ENCODE data around the gene CDH15. TPM values are rescaled to one million over a fixed set of nuclear protein-coding genes. Genes with fewer than 3 reads are reported as not detected.

Gene CDH15
- total RNA-seq, 2 experiments from 2014 or later, result not detected

DNA sequence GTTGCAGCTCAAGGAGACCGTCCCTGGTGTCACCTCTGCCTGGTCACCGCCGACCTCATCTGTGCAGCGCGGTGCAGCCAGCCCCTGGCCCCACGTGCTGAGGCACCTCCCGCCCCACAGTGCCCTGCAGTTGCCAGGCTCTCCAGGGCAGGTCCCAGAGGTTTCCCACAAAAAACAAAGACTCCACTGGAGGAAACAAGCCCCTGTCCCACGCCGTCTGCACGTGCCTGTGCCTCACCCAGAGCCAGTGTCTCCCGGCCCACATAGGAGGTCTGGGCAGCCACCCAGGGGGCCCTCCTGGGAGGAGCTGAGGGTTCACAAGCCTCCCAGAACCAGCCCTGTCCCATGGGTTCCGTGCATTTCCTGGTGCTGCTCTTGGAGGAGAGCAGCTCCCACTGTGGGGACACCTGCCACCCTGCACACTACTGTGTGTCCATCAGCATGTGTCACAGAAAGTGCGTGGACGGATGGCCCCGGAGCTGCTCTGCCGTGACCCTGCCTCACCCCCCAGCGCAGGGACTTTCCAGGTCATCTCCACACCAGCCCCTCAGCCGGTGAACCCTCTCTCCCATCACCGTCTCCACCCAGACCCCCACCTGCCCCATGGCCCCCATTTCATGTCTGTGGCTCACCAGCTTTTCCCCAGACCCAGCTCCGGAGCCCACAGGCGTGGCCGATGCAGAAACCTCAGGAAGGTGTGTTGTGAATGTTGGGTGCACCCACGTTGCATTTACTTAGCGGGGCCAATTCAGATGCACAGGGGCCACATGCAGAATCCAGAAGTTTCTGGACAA lies 17.0 kb upstream of the CDH15 start:
- ATAC-seq (ENCODE audit: poor library complexity) (no peak), DNase-seq (no peak)
- Histone ChIP-seq H3K36me3 (ENCODE audit: insufficient read depth, low read length) (peaks cover 13% of the 10 kb centered on the region), H3K27me3 (ENCODE audit: control insufficient read depth in 1 of 2, insufficient read depth in 2 of 2, low read length in 2 of 2) (no peaks in the 10 kb centered on the region), H3K27ac (ENCODE audit: low read depth in 1 of 2, low read length in 2 of 2) (no peak overlapping the region), H3K9me3 (ENCODE audit: control insufficient read depth in 1 of 2, insufficient read depth in 1 of 2, low read length in 2 of 2) (peaks cover 0 to 13% of the 10 kb centered on the region in 2 experiments), H3K4me1 (ENCODE audit: insufficient read depth, low read length) (peaks cover 10% of the 10 kb centered on the region), H3K4me3 (ENCODE audit: low read length) (no peak overlapping the region)
- ChIA-PET CTCF (no interaction called here), POLR2A (no interaction called here)
- Mint-ChIP-seq H3K36me3 (ENCODE audit: low read depth) (peaks cover 23% of the 10 kb centered on the region), H3K4me1 (ENCODE audit: low read depth) (peaks cover 4% of the 10 kb centered on the region), H3K9me3 (no peaks in the 10 kb centered on the region), H3K27me3 (no peaks in the 10 kb centered on the region), H3K27ac (no peak overlapping the region), H3K4me3 (no peak overlapping the region)
- intact Hi-C loops (cut with DNase I, micrococcal nuclease), result loop anchor here in 1 of 2 experiments (5.0 kb wide), 1 partner anchor 77 kb away; no protein-coding TSS in a partner anchor
- TF ChIP-seq, protein P1, sequence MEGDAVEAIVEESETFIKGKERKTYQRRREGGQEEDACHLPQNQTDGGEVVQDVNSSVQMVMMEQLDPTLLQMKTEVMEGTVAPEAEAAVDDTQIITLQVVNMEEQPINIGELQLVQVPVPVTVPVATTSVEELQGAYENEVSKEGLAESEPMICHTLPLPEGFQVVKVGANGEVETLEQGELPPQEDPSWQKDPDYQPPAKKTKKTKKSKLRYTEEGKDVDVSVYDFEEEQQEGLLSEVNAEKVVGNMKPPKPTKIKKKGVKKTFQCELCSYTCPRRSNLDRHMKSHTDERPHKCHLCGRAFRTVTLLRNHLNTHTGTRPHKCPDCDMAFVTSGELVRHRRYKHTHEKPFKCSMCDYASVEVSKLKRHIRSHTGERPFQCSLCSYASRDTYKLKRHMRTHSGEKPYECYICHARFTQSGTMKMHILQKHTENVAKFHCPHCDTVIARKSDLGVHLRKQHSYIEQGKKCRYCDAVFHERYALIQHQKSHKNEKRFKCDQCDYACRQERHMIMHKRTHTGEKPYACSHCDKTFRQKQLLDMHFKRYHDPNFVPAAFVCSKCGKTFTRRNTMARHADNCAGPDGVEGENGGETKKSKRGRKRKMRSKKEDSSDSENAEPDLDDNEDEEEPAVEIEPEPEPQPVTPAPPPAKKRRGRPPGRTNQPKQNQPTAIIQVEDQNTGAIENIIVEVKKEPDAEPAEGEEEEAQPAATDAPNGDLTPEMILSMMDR (IDR thresholded peaks at IDR 0.05), result no peak

DNA sequence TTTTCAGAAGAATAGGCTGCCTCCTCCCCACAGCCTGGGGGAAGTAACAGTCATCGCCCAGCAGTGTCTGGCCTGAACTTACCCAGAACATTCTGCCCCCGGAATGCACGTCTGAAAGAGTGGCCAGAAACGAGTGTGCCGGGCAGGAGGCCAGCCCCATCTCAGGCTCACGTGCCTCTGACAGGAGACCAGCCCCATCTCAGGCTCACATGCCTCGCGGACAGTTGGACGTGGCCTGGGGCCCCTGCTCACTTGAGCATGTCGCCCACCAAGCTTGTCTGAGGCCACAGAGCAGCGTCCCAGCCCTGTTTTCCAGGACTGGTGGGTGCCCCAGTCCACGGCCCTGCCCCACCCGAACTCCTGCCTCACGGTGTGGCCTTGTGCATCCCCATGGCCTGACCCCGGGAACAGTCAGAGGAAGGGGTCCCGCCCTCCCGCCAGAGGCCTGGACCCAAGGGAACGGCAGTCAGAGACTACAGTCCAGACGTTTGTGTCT lies 16.3 kb upstream of the CDH15 start:
- peaks cover 4% of the 10 kb centered on the region for H3K4me1 Mint-ChIP-seq (ENCODE audit: low read depth)
- POLR2A ChIA-PET, result no interaction called here
- TF ChIP-seq, protein P1 (IDR thresholded peaks at IDR 0.05), result no peak
- Histone ChIP-seq H3K4me1 (ENCODE audit: insufficient read depth, low read length) (peaks cover 10% of the 10 kb centered on the region), H3K4me3 (ENCODE audit: low read length) (no peak overlapping the region), H3K27me3 (ENCODE audit: control insufficient read depth in 1 of 2, insufficient read depth in 2 of 2, low read length in 2 of 2) (no peaks in the 10 kb centered on the region), H3K27ac (ENCODE audit: low read depth in 1 of 2, low read length in 2 of 2) (no peak overlapping the region), H3K36me3 (ENCODE audit: insufficient read depth, low read length) (peaks cover 8% of the 10 kb centered on the region), H3K9me3 (ENCODE audit: control insufficient read depth in 1 of 2, insufficient read depth in 1 of 2, low read length in 2 of 2) (peaks cover 0 to 12% of the 10 kb centered on the region in 2 experiments)
- no peak for ATAC-seq (ENCODE audit: poor library complexity)
- CTCF ChIA-PET, result no interaction called here
- no peak for DNase-seq
- H3K4me3 Mint-ChIP-seq, result no peak overlapping the region
- peaks cover 17% of the 10 kb centered on the region for H3K36me3 Mint-ChIP-seq (ENCODE audit: low read depth)
- intact Hi-C loops (cut with DNase I, micrococcal nuclease), result loop anchor here in 1 of 2 experiments (5.0 kb wide), 1 partner anchor 78 kb away; no protein-coding TSS in a partner anchor
- no peak overlapping the region for H3K27ac Mint-ChIP-seq
- no peaks in the 10 kb centered on the region for H3K27me3 Mint-ChIP-seq
- no peaks in the 10 kb centered on the region for H3K9me3 Mint-ChIP-seq

DNA sequence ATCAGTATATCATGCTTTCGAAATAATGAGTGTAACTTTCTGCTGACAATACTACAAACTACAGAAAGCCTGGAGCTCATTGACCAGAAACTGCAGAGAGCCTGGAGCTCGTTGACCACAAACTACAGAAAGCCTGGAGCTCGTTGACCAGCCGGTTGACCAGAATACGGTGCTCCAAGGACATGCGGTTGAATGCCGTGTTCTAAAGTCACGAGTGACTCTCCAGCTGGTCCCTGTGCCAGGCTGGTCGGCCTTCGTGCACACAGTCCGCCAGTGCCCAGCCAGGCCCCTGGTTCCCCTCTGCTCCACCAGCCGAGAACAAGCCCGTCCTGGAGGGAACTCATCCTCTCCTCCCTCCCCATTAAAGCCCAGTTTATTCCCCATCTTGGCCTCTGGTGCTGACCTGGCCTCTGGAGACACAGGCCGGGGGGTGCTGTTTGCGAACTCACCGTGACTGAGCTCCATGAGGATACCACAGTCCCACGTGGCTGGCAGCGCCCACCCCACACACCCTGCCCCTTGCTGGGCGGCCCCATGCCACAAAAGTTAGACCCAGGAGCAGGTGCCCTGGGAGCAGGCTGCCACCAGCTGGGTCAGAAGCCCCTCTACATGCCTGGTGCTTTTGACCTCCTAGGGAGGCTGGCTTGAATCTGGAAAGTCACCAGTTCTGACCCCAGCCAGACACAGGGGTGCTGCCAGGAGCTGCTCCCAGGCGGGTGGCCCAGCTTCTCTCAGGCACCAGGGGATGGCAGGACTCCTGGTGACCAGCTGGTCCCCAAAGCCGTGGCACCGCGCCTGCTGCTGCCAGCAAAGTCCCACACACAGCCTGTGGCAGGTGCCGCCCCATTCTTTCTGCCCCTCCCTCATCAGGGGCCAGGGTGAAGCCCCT lies 15.5 kb upstream of the CDH15 start:
- H3K27me3 ChIP-seq (ENCODE audit: control insufficient read depth in 1 of 2, insufficient read depth in 2 of 2, low read length in 2 of 2), result no peaks in the 10 kb centered on the region
- CTCF ChIA-PET, result no interaction called here
- no peak for DNase-seq
- no peaks in the 10 kb centered on the region for H3K27me3 Mint-ChIP-seq
- peaks cover 4% of the 10 kb centered on the region for H3K4me1 Mint-ChIP-seq (ENCODE audit: low read depth)
- H3K27ac ChIP-seq (ENCODE audit: low read depth in 1 of 2, low read length in 2 of 2), result no peak overlapping the region
- H3K9me3 ChIP-seq (ENCODE audit: control insufficient read depth in 1 of 2, insufficient read depth in 1 of 2, low read length in 2 of 2), result peaks cover 0 to 12% of the 10 kb centered on the region in 2 experiments
- no peak overlapping the region for H3K27ac Mint-ChIP-seq
- no peaks in the 10 kb centered on the region for H3K9me3 Mint-ChIP-seq
- peaks cover 10% of the 10 kb centered on the region for H3K36me3 Mint-ChIP-seq (ENCODE audit: low read depth)
- no peak overlapping the region for H3K4me3 Mint-ChIP-seq
- ATAC-seq (ENCODE audit: poor library complexity), result no peak
- POLR2A ChIA-PET, result no interaction called here
- intact Hi-C loops (cut with DNase I, micrococcal nuclease), result loop anchor here in 1 of 2 experiments (5.0 kb wide), 1 partner anchor 79 kb away; no protein-coding TSS in a partner anchor
- no peak overlapping the region for H3K4me3 ChIP-seq (ENCODE audit: low read length)
- H3K4me1 ChIP-seq (ENCODE audit: insufficient read depth, low read length), result peaks cover 10% of the 10 kb centered on the region
- TF ChIP-seq, protein P1 (IDR thresholded peaks at IDR 0.05), result no peak
- peaks cover 3% of the 10 kb centered on the region for H3K36me3 ChIP-seq (ENCODE audit: insufficient read depth, low read length)
